ENCODE data around the gene CASZ1.

DNA sequence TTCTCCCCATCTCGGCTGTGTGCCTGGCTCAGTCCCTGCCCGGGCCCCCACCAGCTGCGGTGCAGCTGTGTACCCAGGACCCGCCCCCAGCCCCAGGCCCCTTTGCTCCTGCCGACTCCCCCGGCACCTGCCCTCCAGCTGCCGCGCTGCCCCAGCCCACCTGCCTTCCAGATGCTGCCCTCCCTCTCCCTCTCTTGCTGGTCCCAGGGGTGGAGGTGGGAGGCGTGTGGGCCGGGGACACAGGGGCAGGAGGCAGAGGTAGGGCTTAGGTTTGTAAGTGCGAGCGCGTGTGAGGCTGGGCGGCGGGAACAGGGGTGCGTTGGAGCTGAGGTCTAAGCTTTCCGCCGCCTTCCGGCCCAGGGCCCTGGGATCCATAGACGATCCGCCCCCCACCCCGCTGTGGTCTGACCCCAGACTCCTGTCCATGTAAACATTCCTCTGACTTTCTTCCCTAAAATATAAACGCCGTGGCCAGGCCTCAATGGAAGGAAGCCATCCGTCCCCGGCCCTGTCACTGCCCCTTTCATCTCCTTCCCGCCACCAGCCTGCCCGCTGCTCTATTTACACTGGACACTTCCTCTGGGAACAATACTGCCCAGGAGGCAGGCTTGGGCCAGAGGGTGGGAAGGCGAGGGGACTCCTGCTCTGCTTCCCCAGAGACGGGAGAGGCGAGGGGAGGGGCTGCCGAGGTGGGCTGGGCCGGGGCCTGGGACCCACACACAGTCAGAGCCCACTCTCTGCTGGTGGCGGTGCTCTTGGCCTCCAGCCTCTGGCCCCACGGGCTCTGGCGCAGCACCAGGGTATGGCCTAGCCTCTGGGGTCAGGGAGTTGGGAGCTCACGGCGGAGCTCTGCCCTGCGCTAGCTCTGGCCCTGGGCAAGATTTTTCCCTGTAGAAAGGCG lies 128.3 kb downstream of the CASZ1 start:
- TF ChIP-seq EZH2 (IDR thresholded peaks at IDR 0.05; ENCODE audit: low read length, missing control alignments): no peak
- TF ChIP-seq, protein P1, sequence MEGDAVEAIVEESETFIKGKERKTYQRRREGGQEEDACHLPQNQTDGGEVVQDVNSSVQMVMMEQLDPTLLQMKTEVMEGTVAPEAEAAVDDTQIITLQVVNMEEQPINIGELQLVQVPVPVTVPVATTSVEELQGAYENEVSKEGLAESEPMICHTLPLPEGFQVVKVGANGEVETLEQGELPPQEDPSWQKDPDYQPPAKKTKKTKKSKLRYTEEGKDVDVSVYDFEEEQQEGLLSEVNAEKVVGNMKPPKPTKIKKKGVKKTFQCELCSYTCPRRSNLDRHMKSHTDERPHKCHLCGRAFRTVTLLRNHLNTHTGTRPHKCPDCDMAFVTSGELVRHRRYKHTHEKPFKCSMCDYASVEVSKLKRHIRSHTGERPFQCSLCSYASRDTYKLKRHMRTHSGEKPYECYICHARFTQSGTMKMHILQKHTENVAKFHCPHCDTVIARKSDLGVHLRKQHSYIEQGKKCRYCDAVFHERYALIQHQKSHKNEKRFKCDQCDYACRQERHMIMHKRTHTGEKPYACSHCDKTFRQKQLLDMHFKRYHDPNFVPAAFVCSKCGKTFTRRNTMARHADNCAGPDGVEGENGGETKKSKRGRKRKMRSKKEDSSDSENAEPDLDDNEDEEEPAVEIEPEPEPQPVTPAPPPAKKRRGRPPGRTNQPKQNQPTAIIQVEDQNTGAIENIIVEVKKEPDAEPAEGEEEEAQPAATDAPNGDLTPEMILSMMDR (conservative IDR thresholded peaks at IDR 0.05 in 1 of 2, IDR thresholded peaks at IDR 0.05 in 1 of 2; ENCODE audit: low read depth in 1 of 2, low read length in 2 of 2): no peak
